PC-9 (cell line): ENCODE results near the gene EXTL1. TPM values are rescaled to one million over a fixed set of nuclear protein-coding genes. Genes with fewer than 3 reads are reported as not detected.

Experiments used
- BruUV-seq: library from RNA; stranded (reverse); fragments of 400-500 nt; replicated peaks from 2 replicates; lab custom pipeline; 2021; lab: Mats Ljungman, UMichigan
- CTCF ChIA-PET: fragments of 300-600 bp; sonication (Branson Sonifier 250); formaldehyde crosslinking; loops from one replicate; lab custom pipeline; 2022; ENCODE audit warnings: antibody characterized with exemption; lab: Charles Lee
- POLR2A ChIA-PET: fragments of 300-600 bp; sonication (Branson Sonifier 250); formaldehyde crosslinking; loops from one replicate; lab custom pipeline; 2022; ENCODE audit warnings: antibody characterized with exemption; ENCODE audit not compliant: unreplicated experiment; lab: Charles Lee
- DNase-seq, 2 experiments: peaks; one replicate each; pipeline versions ENCODE4 v3.0.0 to v3.0.0-alpha.2; 2015 to 2022; ENCODE audit warnings: mixed read lengths in 1 of 2
- H2AFZ ChIP-seq: fragments of 200-600 bp; sonication (generic); 2 replicates; pipeline ENCODE4 v1.8.1; 2017; ENCODE audit warnings: antibody characterized with exemption
- H3F3A ChIP-seq: fragments of 200-600 bp; sonication (generic); 2 replicates; pipeline ENCODE4 v1.8.1; 2017; ENCODE audit warnings: antibody characterized with exemption, mild to moderate bottlenecking, low read depth; ENCODE audit not compliant: insufficient read depth
- H3K27ac ChIP-seq: fragments of 200-600 bp; sonication (generic); 2 replicates; pipeline ENCODE4 v1.6.1; 2016; ENCODE audit warnings: mixed run types
- H3K27me3 ChIP-seq: fragments of 200-600 bp; sonication (generic); 2 replicates; pipeline ENCODE4 v1.6.1; 2016; ENCODE audit warnings: low read depth, mixed run types; ENCODE audit not compliant: insufficient read depth
- H3K36me3 ChIP-seq: fragments of 200-600 bp; sonication (generic); 2 replicates; pipeline ENCODE4 v1.6.1; 2016; ENCODE audit warnings: low read depth, mixed run types
- H3K4me1 ChIP-seq: fragments of 200-600 bp; sonication (generic); replicated peaks from 2 replicates; pipeline ENCODE4 v1.6.1; 2016; ENCODE audit warnings: mixed run types; ENCODE audit not compliant: insufficient read depth
- H3K4me2 ChIP-seq: fragments of 200-600 bp; sonication (generic); 2 replicates; pipeline ENCODE4 v1.6.1; 2017; ENCODE audit warnings: mixed run types
- H3K4me3 ChIP-seq: fragments of 200-600 bp; sonication (generic); 2 replicates; pipeline ENCODE4 v1.6.1; 2016; ENCODE audit warnings: mixed run types
- H3K79me2 ChIP-seq: fragments of 200-600 bp; sonication (generic); 2 replicates; pipeline ENCODE4 v1.6.1; 2017; ENCODE audit warnings: low read depth, mixed run types
- H3K9me2 ChIP-seq: fragments of 200-600 bp; sonication (generic); 2 replicates; pipeline ENCODE4 v1.8.1; 2017; ENCODE audit warnings: mild to moderate bottlenecking; ENCODE audit not compliant: insufficient read depth
- H3K9me3 ChIP-seq: fragments of 200-600 bp; sonication (generic); 2 replicates; pipeline ENCODE4 v1.8.1; 2016; ENCODE audit warnings: low read depth; ENCODE audit not compliant: insufficient read depth
- H4K20me1 ChIP-seq: fragments of 200-600 bp; sonication (generic); 2 replicates; pipeline ENCODE4 v1.8.1; 2017; ENCODE audit not compliant: insufficient read depth
- CTCF ChIP-seq: fragments of 200-600 bp; sonication (generic); conservative IDR thresholded peaks from 2 replicates; pipeline ENCODE4 v1.6.1; 2017; ENCODE audit warnings: mixed run types, antibody characterized with exemption, mild to moderate bottlenecking, moderate library complexity
- EZH2 ChIP-seq: fragments of 200-600 bp; sonication (generic); IDR thresholded peaks from 2 replicates; pipeline ENCODE4 v1.8.0; 2017; ENCODE audit warnings: antibody characterized with exemption, low read depth
- intact Hi-C: fragments of 100-400 bp; cut with micrococcal nuclease; formaldehyde crosslinking; loops from one replicate; pipeline ENCODE4 v1.10.0; 2022; ENCODE audit not compliant: unreplicated experiment
- total RNA-seq: library from RNA; stranded (reverse); gene quantifications from 2 replicates; pipeline ENCODE4 v1.2.3, GENCODE V29; 2021

EXTL1 gene
- total RNA-seq, 1 experiment from 2014 or later: 0.13 TPM

- intact Hi-C loops: no loop called here
- no peak overlapping the region for H3K4me3 ChIP-seq
- no peaks in the 10 kb centered on the region for H3K27me3 ChIP-seq
- H3K4me1 ChIP-seq: peaks cover 9% of the 10 kb centered on the region; the same call in 1 of the 2 replicates
- no peak overlapping the region for H3K27ac ChIP-seq
- DNase-seq: no peak
- no peaks in the 10 kb centered on the region for H3F3A ChIP-seq
- no peaks in the 10 kb centered on the region for H3K36me3 ChIP-seq
- H3K4me2 ChIP-seq: no peak overlapping the region
- TF ChIP-seq EZH2 (no peak), CTCF (no peak)
- H3K9me3 ChIP-seq: no peaks in the 10 kb centered on the region
- no peaks in the 10 kb centered on the region for H3K9me2 ChIP-seq
- no peaks in the 10 kb centered on the region for H3K79me2 ChIP-seq
- no peaks in the 10 kb centered on the region for H4K20me1 ChIP-seq
- ChIA-PET CTCF (interaction anchor here (0.6 kb wide), 1 partner anchor 19 kb away, joined by 3 read pairs; the partner anchor contains the start of gene PAFAH2), POLR2A (interaction anchor here (0.6 kb wide), 1 partner anchor 143 kb away, joined by 7 read pairs; no protein-coding TSS in a partner anchor)
- no TSS peak for BruUV-seq
- no peak overlapping the region for H2AFZ ChIP-seq
These were observed 4.5 kb upstream of the EXTL1 start for GRCh38 chr1:26016953-26017545.

GRCh38 chr1:26017606-26018005 lies 4.0 kb upstream of the EXTL1 start:
- intact Hi-C loops: no loop called here
- no peak overlapping the region for H3K27ac ChIP-seq
- DNase-seq: no peak
- no peak overlapping the region for H2AFZ ChIP-seq
- H4K20me1 ChIP-seq: no peaks in the 10 kb centered on the region
- POLR2A ChIA-PET: no interaction called here
- H3K4me3 ChIP-seq: no peak overlapping the region
- H3K9me3 ChIP-seq: no peaks in the 10 kb centered on the region
- no peaks in the 10 kb centered on the region for H3K79me2 ChIP-seq
- H3K36me3 ChIP-seq: no peaks in the 10 kb centered on the region
- no peak overlapping the region for H3K4me2 ChIP-seq
- H3K4me1 ChIP-seq: peaks cover 9% of the 10 kb centered on the region; the same call in 1 of the 2 replicates
- TF ChIP-seq EZH2 (no peak), CTCF (no peak)
- BruUV-seq: no TSS peak
- no peaks in the 10 kb centered on the region for H3K9me2 ChIP-seq
- H3F3A ChIP-seq: no peaks in the 10 kb centered on the region
- CTCF ChIA-PET: no interaction called here
- no peaks in the 10 kb centered on the region for H3K27me3 ChIP-seq

- Histone ChIP-seq H3F3A (no peaks in the 10 kb centered on the region), H3K79me2 (no peaks in the 10 kb centered on the region), H3K27ac (no peak overlapping the region), H3K4me2 (peak overlapping the region; percentile 16), H3K9me2 (no peaks in the 10 kb centered on the region), H3K4me3 (no peak overlapping the region), H3K9me3 (no peaks in the 10 kb centered on the region), H2AFZ (no peak overlapping the region), H3K4me1 (peaks cover 9% of the 10 kb centered on the region; the same call in 1 of the 2 replicates), H3K36me3 (no peaks in the 10 kb centered on the region), H4K20me1 (no peaks in the 10 kb centered on the region), H3K27me3 (no peaks in the 10 kb centered on the region)
- intact Hi-C loops: no loop called here
- no peak for TF ChIP-seq EZH2
- TF ChIP-seq CTCF: no peak
- ChIA-PET CTCF (interaction anchor here (0.6 to 0.9 kb wide), 2 partner anchors 22 to 79 kb away, joined by 3 to 5 read pairs; partner anchors contain the start of gene PAFAH2), POLR2A (interaction anchor here (0.7 kb wide), 1 partner anchor 313 kb away, joined by 8 read pairs; no protein-coding TSS in a partner anchor)
- TSS peak; percentile 47 for BruUV-seq
- peak; percentile 43 to 67 for DNase-seq
These were observed 1.8 kb upstream of the EXTL1 start for GRCh38 chr1:26019641-26020315.
